ENCODE results near the gene TMEM86B.

TMEM86B gene

DNA sequence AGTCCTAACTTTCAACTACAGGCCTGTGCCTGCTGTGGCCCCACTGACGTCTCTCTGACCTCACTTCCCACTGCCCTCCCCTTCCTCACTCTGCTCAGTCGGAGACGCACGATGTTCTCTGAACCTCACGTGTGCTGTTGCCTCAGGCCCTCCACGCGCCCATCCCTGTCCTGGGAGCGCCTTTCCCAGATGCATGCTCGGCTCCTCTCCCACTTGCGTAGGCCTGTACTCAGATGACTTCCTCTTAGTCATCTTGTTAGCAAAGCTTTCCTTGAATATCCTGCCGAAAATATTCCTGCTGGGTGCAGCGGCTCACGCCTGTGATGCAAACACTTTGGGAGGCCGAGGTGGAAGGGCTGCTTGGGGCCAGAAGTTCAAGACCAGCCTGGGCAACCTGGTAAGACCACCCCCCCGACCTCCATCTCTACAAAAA lies 39.1 kb downstream of the TMEM86B start:
- no peak overlapping the region for H3K4me2 ChIP-seq (ENCODE audit: low read length)
- no peak overlapping the region for H3K4me3 ChIP-seq (ENCODE audit: low read length)
- TF ChIP-seq CTCF (IDR thresholded peaks at IDR 0.05; ENCODE audit: low read depth, low read length, poor library complexity, severe bottlenecking): no peak
- TF ChIP-seq EZH2phosphoT487 (IDR thresholded peaks at IDR 0.05; ENCODE audit: borderline replicate concordance, low read length): no peak

DNA sequence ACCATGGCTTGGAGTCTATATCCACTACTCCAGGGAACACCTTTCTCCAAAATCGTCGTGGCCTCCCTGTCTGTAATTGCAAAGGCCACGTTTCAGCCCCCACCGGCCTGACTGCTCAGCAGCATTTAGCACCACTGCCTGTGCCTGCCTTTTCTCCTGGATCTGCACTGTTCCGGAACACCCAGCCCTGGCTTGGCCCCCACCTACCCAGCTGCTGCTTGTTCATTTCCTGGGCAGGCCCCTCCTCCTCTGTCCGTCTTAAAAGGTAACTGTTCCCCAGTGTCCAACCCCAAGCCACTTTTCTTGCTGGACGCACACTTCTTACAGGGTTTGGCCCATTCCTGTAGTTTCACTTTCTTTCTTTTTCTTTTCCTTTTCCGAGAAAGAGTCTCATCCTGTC lies 39.9 kb downstream of the TMEM86B start:
- no peak overlapping the region for H3K4me2 ChIP-seq (ENCODE audit: low read length)
- no peaks in the 10 kb centered on the region for H3K36me3 ChIP-seq (ENCODE audit: control insufficient read depth, low read length)
- no peaks in the 10 kb centered on the region for H3K79me2 ChIP-seq (ENCODE audit: control insufficient read depth, low read length)
- H3F3A ChIP-seq (ENCODE audit: control insufficient read depth, insufficient read depth): no peaks in the 10 kb centered on the region
- TF ChIP-seq EZH2phosphoT487 (IDR thresholded peaks at IDR 0.05; ENCODE audit: borderline replicate concordance, low read length) (no peak), CTCF (IDR thresholded peaks at IDR 0.05; ENCODE audit: low read depth, low read length, poor library complexity, severe bottlenecking) (no peak)
- no peak overlapping the region for H3K4me3 ChIP-seq (ENCODE audit: low read length)
- H3K27me3 ChIP-seq (ENCODE audit: control insufficient read depth, low read length): no peaks in the 10 kb centered on the region
- no peaks in the 10 kb centered on the region for H3K9me2 ChIP-seq (replicated peaks; ENCODE audit: control insufficient read depth, low read length)
- no peaks in the 10 kb centered on the region for H4K20me1 ChIP-seq (ENCODE audit: control insufficient read depth, insufficient read depth, low read depth, low read length)
- no peaks in the 10 kb centered on the region for H3K4me1 ChIP-seq (ENCODE audit: control insufficient read depth, low read length)
- H3K9me3 ChIP-seq (ENCODE audit: control insufficient read depth, insufficient read depth, low read length): no peaks in the 10 kb centered on the region
- no peak overlapping the region for H3K27ac ChIP-seq (ENCODE audit: low read depth, low read length)

More for the DNA sequence above, 39.1 kb downstream of the TMEM86B start:
- Histone ChIP-seq H3K9me2 (replicated peaks; ENCODE audit: control insufficient read depth, low read length) (no peaks in the 10 kb centered on the region), H3K36me3 (ENCODE audit: control insufficient read depth, low read length) (no peaks in the 10 kb centered on the region), H3K79me2 (ENCODE audit: control insufficient read depth, low read length) (no peaks in the 10 kb centered on the region), H3F3A (ENCODE audit: control insufficient read depth, insufficient read depth) (no peaks in the 10 kb centered on the region), H4K20me1 (ENCODE audit: control insufficient read depth, insufficient read depth, low read depth, low read length) (no peaks in the 10 kb centered on the region), H3K4me1 (ENCODE audit: control insufficient read depth, low read length) (no peaks in the 10 kb centered on the region), H3K27me3 (ENCODE audit: control insufficient read depth, low read length) (no peaks in the 10 kb centered on the region; the same call in 1 of the 2 replicates), H3K9me3 (ENCODE audit: control insufficient read depth, insufficient read depth, low read length) (no peaks in the 10 kb centered on the region), H3K27ac (ENCODE audit: low read depth, low read length) (no peak overlapping the region)

DNA sequence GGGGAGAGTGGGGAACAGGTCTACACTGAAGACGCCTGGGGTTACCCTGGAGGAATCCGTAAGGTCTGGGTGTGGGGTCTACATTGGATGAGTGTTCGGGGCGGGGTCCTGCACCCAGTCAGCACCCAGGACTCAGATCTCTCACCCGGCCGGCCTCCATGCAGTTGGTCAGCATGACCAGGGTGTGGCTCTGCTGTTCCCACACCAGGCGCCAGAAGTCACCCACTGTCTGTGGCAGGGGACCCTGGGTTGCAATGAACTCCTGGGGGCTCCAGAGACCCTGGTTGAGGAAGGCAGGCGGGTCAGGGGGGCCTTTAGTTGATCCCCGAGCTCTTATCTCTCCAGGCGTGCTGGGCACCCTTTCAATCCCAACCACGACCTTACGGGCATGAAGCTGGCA lies 42.5 kb downstream of the TMEM86B start:
- Histone ChIP-seq H3K4me2 (ENCODE audit: low read length) (no peak overlapping the region), H3K4me3 (ENCODE audit: low read length) (no peak overlapping the region), H3F3A (ENCODE audit: control insufficient read depth, insufficient read depth) (no peaks in the 10 kb centered on the region), H3K4me1 (ENCODE audit: control insufficient read depth, low read length) (no peaks in the 10 kb centered on the region), H3K27ac (ENCODE audit: low read depth, low read length) (no peak overlapping the region), H3K27me3 (ENCODE audit: control insufficient read depth, low read length) (peaks cover 10% of the 10 kb centered on the region), H4K20me1 (ENCODE audit: control insufficient read depth, insufficient read depth, low read depth, low read length) (no peaks in the 10 kb centered on the region), H3K79me2 (ENCODE audit: control insufficient read depth, low read length) (no peaks in the 10 kb centered on the region), H3K36me3 (ENCODE audit: control insufficient read depth, low read length) (no peaks in the 10 kb centered on the region), H3K9me2 (replicated peaks; ENCODE audit: control insufficient read depth, low read length) (no peaks in the 10 kb centered on the region), H3K9me3 (ENCODE audit: control insufficient read depth, insufficient read depth, low read length) (no peaks in the 10 kb centered on the region)
- TF ChIP-seq CTCF (IDR thresholded peaks at IDR 0.05; ENCODE audit: low read depth, low read length, poor library complexity, severe bottlenecking) (no peak), EZH2phosphoT487 (IDR thresholded peaks at IDR 0.05; ENCODE audit: borderline replicate concordance, low read length) (no peak)
